HG03025 (cell line): ENCODE results near the gene GLP2R.

Experiments used
- ATAC-seq: cut with Tn5 transposase; IDR thresholded peaks from one replicate; pipeline ENCODE4 v1.9.1; 2021; ENCODE audit warnings: mild to moderate bottlenecking, moderate library complexity; ENCODE audit not compliant: unreplicated experiment, low FRiP score

Gene GLP2R

DNA sequence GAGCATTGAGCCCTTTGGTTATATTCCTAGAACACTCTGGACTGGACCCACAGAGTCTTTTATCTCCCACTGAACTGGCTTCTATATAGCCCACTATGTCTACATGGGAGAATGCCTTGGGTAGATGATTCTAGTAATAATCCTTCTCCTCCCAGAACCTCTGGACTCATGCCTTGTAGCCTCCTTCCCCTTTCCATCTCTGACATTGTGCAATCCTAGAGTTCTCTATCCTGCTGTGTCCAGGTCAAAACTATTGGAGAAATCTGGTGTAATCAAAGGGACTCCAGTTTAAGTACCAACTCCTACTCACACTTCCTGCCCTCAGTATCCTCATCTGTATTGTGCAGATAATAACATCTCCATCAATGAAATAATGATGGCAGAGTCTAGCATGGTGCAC lies 70.2 kb downstream of the GLP2R start:
- ATAC-seq: no peak

DNA sequence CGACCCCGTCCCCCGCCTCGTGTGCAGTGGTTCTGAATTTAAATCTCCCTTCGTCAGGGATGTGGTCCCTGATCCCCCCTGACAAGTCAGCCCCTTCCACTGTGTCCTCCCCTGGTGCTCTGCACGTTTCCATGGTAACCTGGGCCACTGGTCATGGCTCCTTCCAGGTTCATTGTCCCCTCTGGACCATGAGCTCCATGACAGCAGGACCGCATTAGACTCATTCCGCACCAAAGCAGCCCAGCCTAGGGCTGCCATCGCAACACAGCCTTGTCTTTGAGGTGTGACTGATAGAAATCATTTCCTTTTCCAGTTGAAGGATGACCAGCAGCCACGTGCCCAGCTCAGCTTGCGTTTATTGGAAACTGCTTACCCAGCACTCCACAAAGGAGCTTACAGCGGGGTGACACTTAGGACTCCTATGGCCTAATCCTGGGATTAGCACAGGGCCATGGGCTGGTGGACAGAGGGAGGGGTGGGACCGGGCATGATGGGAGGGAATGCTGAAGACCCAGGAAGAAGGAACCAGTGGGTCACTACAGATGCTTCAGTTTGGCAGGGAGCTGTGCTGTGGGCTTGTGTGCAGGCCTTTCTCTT lies 71.7 kb downstream of the GLP2R start:
- no peak for ATAC-seq

DNA sequence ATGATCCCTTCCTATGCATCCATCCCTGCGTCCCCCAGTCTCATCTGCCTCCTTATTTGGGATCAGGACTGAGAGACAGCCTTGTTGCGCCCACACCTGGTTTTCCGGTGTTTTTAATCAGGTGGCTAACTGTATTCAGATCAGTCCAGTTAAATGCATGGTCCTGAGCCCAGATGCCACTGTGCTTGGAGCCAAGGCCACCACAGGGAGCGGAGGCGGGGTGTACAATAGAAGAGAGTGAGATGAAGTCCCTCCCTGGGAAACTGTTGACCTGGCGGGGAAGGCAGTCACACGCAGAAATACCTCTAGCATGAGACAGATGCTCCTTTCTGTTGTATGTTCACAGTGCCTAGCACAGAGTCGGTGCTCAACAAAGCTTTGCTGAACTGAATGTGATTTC lies 73.1 kb downstream of the GLP2R start:
- ATAC-seq: no peak

DNA sequence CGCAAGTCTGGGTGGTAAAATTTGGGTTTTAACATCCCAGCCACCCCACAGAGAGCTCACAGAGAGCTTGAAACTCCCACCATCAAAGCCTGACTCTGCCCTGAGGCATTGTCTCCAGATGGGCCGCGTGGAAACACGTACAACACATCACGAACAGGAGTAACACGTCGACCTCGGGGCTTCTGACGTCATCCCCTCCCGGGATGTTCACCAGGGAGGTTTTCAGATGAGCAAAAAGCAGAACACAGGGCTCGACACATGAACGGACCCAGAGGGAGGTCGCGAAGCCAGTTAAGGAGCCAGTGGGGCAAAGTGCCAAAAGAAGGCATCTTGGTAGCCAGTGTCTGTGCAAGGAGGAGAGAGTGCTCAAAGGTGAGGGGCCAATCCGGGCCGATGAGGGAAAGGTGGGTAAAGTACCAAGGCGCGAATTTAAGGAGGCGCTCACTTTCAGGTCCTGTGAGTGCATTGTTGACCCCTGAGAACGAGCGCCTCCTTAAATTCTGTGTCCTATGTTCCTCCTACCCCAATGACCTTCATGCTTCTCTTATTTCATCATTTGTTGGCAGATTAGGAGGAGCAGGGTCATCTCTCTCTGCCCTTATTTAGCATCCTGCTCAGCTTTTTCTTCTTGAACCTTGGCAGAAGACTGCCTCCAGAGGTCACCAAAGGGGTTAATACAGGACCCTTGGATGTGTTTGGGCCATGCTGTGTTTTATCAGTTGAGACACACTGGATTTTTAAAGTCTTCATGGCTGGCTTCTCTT lies 73.7 kb downstream of the GLP2R start:
- no peak for ATAC-seq

DNA sequence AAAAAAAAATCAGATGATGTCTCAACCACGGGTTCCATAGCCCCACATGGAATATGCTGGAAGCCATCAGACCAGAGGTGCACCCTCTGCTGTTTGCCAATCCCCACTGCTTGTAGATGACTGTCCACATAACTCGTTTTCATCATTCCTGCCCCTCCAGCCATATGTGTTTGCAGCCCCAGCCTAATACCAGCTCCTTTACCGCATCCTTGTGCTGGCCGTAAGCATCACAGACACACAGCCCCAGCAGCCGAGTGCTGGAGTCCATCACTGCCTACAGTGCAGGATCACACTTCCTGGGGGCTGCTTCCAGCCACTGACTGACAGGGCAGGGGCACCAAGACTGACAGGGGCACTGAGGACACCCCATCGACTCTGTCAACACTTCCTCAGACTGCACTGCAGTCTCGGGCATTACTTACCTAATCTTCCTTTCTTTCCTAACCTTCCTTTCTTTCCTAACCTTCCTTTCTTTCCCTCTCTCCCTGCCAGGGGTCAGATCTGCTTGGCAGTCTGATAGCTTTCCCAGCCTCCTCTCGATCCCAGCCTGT lies 74.4 kb downstream of the GLP2R start:
- ATAC-seq: no peak

DNA sequence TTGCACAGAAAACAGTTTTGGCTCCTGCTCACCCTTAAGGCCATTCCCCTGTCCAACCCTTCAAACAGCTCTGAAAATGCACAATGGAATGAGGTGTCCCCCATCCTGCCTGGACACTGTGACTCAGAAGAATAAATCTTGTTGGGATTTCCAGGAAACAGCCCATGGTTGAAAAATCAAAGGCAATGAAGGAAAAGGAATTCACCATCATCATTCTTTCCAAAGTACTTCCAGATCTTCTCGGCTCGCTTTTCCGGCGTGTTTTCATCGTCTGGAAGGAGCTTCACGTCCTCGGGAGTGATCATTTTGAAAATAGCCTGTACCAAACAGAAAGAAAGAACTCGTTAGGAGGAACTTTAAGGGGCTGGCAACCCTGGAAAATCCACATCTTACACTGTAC lies 75.1 kb downstream of the GLP2R start:
- ATAC-seq: no peak

DNA sequence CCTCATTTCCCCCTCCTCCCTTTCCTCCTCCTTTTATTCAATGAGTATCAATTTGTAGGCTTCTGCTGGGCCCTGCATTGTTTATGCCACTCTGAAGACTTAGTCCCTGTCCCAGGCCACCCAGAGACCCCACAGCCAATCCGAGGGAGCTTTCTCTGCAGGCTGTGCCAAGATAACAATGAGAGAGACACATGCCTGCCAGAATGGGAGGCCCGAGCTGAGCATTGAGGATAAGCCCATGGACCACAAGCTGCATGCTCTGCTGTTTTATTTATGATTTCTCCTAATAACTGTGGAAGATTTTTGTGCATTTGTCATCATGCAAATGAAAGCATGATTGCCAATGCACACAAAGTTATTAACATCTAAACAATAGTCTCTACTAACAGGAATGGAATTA lies 76.4 kb downstream of the GLP2R start:
- ATAC-seq: no peak

DNA sequence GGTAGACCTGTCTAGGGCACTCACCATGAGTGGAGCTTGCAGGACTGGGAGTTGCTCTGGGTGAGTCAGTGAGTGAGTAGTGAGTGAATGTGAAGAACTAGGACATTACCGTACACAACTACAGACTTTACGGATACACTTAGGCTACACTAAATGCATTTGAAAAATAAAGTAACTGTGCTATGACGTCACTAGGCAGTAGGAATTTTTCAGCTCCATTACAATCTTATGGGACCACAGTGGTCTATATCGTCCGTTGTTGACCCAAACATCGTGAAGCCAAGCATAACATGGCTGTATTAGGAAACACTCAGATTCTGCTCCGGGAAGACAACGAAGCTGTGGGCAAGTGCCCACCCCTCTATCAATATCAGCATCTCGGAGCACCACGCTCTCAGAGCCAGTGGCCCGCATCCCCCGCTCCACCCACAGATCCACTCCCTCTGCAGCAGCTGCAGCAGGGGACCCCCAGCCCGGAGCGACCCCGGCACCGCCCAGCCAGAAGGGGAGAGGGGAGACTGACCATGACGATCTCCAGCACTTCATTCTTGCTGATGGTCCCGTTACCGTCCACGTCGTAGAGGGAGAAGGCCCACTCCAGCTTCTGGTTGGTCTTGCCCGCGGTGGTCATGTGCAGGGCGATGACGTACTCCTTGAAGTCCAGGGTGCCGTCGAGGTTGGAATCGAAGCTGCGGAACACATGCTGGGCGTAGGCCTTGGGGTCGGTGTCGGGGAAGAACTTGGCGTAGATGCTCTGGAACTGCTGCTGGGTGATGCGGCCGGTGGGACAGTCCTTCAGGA lies 78.8 kb downstream of the GLP2R start:
- ATAC-seq: no peak

DNA sequence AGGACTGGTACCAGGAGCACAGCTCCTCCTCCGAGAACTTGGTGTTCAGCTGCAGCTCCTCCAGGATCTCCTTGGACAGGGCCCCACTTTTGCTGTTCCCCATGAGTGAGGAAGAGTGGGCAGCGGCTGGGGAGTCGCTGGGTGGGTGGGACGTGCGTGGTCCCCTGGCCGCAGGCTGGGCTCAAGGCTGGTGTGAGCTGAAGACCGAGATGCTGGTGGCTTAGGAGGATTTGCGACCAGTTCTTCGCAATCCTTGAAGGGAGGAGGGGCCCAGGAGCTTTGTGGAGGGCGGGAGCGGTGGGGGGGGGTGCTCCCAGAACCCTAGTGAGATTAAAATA lies 79.3 kb downstream of the GLP2R start, which contains the start of gene RCVRN:
Gene RCVRN (minus strand): TSS at position 194 of the 338 bp plus-strand sequence. CDS start 91 bp downstream, at position 103.
- no peak for ATAC-seq

DNA sequence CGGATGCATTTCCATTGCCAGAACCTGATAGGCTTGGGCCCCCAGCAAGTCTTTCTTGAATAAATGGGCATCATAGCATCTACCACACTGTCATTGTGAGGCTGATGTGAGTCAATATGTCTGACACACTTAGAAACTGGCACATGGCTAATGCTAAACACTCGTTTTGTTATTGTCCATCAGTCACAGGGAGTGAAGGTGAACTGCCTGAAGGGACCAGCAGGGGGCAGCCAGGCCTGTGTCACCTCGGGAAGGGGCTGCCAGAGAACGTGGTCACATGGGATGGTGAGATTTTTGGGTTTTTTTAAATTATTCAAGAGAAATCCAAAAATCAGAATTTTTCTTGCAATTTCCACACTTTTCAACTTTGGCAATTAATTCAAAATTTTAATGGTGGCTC lies 80.2 kb downstream of the GLP2R start:
- no peak for ATAC-seq

DNA sequence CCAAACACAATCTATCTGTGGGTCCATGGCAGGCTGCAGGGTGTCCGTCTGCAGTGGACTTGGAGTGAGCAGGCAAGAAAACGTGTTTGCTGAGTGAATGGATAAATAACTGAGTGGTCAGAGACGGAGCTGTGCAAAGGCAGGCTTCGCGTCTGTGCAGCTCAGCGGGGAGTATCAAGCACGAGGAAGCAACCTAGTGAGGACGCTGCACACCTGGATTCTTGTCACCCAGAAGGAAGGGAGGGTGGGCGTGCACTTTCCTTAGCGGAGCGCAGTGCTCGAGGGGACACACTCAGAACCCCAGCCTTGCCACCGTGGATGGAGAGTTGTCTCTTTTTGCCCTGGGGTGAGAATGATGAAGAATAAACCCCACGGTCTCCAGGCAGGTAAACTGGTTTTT lies 80.9 kb downstream of the GLP2R start:
- no peak for ATAC-seq

DNA sequence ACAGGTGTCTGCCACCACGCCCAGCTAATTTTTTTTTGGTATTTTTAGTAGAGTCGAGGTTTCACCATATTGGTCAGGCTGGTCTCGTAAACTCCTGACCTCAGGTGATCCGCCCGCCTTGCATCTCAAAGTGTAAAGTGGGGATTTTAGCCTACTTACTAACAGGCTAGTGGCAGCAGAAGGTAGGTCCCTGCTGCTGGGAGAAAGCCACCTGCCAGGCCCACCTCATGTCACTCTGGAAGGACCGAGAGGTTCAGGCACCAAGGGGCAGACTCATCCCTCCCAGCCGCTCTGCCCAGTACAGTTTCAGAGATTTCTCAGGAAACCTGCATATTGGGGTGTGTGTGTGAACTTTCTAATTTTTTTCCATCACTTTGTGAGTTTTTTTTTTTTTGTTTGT lies 81.4 kb downstream of the GLP2R start:
- no peak for ATAC-seq

DNA sequence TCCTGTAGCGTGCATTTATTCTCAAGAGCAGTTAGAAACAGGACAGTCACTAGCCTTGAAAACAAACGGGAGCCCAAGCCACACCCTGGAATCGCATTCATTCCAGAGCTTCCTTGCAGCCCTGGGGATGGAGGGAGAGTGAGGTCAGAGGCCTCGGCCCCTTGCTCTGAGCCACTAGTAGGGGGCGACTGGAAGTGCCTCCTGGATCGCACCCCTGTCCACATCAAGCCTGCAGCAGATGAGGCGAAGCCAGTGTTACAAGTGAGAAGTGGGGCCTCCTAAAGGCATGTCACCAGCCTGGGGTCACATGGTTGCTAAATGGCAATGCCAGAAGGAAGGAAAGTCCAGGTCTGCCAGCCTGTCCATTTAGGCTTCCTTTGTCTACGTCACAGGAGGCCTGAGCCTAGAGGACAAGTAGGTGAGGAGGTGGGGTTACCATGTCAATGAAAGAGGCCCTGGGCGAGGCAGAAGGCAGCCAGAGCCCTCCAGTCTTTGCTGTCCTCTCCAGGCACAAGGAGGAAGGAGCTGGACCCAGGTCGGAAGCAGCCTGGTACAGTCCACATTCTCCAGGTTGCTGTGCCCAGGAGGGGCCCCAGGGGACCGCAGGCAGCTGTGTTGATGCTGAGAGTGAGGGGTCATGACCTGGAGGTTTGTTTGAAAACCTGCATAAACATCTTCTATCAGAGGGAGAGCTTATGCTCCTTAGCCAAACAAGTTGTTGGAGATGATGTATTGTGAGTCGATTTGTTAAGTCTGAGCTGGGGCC lies 82.3 kb downstream of the GLP2R start:
- ATAC-seq: no peak

DNA sequence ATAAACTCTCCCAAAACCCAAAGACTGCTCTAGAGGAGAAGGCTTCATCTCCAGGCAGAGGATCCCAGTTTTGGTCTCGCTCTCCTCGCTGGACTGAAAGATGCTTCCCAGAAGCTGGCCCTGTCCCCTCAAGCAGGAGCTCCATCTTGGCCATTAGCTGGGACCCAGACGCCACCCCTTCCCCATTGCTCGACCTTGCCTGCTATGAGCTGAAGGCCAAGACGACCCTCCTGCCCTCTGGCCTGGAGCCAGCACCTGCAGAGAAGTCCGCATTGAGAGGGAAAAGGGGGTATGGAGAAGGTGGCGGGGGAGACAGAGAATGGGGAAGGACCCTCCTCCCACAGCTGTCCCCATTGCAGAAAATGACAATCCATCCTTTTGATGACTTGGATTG lies 82.9 kb downstream of the GLP2R start:
- no peak for ATAC-seq

DNA sequence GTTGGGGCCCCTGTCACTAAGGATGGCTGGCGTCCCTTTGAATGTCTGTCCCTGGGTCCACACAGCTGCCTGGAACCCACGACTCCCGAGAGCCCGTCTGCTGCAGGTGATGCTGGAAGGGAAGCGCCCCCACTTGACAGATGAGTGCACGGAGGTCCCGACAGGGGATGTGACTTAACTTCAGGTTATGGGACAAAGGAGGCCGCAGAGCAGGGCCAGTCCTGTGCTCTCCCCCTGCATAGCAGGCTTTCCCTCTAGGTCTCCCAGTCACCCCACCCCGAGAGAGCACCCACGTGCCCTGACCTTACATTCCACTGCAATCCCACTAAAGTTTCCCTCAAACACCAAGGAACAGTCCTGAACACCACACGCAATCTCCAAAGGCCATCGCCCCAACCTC lies 85.4 kb downstream of the GLP2R start:
- no peak for ATAC-seq

DNA sequence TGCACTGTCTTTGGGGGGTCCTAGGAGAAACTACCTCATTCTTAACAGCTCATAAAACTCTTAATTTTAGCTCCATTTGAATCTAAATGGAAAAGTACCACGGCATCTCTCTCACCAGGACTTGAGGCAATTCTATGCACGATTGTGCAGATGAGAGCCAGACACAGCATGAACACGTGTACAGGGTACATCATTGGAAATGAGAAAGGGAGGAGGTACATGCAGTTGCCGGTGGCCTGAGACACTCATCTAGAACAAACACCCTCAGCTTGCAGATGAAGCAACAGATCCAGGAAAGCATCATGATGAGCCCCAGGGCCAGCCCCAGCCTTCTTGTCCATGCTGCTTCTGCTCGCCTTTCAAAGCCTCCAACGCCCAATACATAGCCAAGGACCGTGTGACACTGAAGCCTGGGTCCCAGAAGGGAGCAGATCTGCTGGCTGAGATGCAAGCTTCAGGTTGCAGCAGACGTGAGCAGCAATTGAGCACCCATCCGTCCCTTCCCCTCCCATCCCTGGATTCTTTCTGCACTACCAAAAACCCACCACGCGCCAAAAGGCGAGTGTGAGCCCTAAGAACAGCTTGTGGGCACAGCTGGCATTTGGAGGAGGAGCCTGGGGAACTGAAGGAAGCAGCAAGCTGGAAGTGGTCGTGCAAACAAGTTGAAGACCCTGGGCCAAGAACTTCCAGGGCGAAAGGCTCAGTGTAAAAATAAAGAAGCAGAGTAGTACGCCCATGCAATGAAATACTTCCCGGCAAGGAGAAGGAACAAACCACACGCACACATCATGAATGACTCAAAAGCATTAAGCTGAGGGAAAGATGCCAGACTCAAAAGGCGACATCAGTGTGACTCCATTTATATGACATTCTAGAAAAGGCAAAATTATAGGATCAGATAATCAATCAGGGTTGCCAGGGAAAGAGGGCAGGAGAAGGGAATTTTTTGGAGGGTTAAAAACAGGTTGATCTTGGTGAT lies 86.7 kb downstream of the GLP2R start:
- ATAC-seq: no peak

DNA sequence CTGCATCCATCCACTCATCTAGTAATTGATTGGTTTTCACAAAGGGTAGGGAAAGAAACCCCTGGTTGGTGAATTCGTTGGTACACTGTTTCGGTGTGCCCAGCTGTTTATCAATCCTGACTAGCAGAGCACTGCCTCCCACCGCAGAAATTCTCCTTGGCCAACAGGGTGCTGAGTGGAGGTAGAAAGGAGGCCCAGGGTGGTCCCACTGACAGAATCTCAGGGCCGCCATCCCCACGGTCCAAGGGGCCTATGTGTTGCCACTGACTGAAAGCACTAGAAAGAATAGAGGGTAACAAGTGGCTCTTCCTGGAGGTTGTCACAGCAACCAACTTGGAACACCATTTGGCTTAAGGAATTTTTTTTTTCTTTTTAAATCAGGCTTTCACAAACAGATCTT lies 87.8 kb downstream of the GLP2R start:
- ATAC-seq: no peak

DNA sequence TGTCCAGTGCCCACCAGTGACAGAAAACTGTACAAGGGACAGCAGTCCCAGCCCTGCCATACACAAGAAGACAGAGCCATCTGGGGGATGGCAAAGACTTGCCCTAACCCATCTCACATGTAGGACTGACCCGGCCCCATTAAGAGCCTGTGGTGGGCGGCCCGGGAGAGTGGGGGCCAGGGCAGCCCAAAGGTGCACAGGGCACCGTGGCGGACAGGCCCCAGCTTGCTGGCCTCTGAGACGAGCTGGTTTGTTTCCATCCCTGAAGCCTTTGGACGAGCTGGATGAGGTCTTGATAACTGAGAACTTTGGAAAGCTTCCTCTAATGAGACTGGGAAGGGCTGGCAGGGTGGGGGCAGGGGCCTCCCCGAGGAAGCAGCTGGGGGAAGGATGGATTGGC lies 90.4 kb downstream of the GLP2R start:
- no peak for ATAC-seq

DNA sequence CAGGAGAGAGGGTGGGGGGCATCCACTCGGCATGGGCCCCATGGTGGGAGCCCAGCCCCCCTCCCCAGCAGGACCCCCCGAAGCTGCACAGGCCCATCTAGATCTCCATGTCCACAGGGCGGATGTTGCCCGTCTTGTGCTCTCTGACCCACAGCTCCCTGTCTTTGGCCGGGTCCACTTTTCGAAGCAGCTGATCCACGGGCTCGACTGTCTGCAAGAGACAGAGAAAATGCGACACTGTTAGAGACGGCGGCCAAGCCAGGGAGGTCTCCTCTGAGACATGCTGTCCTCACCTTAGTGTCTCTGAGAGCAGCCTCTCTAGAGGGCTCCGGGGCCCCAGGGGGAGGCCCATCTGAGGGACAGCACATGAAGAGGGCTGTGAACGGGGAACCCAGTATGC lies 91.4 kb downstream of the GLP2R start:
- no peak for ATAC-seq

DNA sequence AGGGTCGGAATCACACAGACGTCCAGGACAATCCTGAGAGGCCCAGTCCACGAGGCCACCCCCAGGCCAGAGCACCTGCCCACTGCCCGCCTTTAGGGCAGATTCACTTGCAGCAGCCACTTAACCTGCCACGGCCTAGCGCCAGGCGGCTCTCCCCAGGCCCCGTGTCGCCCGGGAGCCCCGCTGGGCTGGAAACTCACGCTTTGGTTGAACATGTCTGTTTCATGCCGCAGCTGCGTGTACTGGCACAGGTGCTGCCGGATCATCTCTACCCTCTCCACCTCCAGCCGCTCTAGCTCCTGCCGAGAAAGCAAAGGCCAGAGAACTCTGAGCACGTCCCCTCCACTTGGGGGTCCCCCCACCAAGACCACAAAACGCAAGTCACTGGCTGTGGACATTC lies 92.1 kb downstream of the GLP2R start:
- ATAC-seq: no peak
